ENCODE results near the gene ACKR2.
"Not testable (repeated sequence)": the region's sequence is repeated elsewhere in the genome, so short reads cannot be mapped to it uniquely, and the experiment has no call there.

ACKR2 gene

DNA sequence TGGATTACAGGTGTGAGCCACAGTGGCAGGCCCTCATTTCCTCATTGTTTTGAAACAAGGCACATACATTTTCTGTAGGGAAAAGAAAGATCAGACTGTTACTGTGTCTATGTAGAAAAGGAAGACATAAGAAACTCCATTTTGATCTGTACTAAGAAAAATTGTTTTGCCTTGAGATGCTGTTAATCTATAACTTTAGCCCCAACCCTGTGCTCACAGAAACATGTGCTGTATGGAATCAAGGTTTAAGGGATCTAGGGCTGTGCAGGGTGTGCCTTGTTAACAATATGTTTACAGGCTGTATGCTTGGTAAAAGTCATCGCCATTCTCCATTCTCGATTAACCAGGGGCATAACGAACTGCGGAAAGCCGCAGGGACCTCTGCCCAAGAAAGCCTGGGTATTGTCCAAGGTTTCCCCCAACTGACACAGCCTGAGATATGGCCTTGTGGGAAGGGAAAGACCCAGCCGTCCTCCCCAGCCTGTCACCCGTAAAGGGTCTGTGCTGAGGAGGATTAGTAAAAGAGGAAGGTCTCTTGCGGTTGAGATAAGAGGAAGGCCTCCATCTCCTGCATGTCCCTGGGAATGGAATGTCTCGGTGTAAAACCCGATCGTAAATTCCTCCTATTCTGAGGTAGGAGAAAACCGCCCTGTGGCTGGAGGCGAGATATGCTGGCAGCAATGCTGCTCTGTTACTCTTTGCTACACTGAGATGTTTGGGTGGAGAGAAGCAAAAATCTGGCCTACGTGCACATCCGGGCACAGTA lies 2.1 kb downstream of the ACKR2 start:
- not testable (repeated sequence) for H3K4me1 Mint-ChIP-seq, H3K9me3 Mint-ChIP-seq, H3K27me3 Mint-ChIP-seq, H3K36me3 Mint-ChIP-seq, H3K4me3 Mint-ChIP-seq, ATAC-seq, H3K27ac Mint-ChIP-seq

- Mint-ChIP-seq H3K9me3 (no peaks in the 10 kb centered on the region), H3K27me3 (peaks cover 3% of the 10 kb centered on the region), H3K27ac (no peak overlapping the region), H3K36me3 (no peaks in the 10 kb centered on the region), H3K4me1 (no peaks in the 10 kb centered on the region), H3K4me3 (no peak overlapping the region)
- no peak for ATAC-seq
These were observed 5.0 kb downstream of the ACKR2 start for GRCh38 chr3:42814246-42814645.

- Mint-ChIP-seq H3K4me3 (no peak overlapping the region), H3K9me3 (no peaks in the 10 kb centered on the region), H3K27me3 (no peaks in the 10 kb centered on the region), H3K4me1 (no peaks in the 10 kb centered on the region), H3K36me3 (no peaks in the 10 kb centered on the region), H3K27ac (no peak overlapping the region)
- ATAC-seq: no peak
These were observed 5.8 kb downstream of the ACKR2 start for GRCh38 chr3:42814914-42815507.

DNA sequence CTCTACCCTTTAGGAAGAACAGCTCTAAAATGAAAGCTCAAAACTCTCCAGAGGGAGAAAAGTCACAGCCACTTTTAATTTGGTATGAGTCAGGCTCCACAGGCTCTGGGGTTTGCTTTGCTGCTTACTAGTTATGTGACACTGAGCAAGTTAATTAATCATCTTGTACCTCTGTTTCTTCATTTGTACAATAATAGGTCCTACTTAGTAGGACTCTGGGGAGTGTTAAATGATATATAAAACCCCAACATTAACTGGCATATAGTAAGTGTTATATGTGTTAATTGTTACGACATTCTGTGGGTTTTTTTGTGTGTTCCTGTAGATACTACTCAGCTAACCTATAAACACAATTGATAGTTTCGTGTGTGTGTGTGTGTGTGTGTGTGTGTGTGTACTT lies 6.6 kb downstream of the ACKR2 start:
- Mint-ChIP-seq H3K27ac (no peak overlapping the region), H3K4me3 (no peak overlapping the region), H3K36me3 (no peaks in the 10 kb centered on the region), H3K4me1 (no peaks in the 10 kb centered on the region), H3K9me3 (no peaks in the 10 kb centered on the region), H3K27me3 (no peaks in the 10 kb centered on the region)
- ATAC-seq: no peak

DNA sequence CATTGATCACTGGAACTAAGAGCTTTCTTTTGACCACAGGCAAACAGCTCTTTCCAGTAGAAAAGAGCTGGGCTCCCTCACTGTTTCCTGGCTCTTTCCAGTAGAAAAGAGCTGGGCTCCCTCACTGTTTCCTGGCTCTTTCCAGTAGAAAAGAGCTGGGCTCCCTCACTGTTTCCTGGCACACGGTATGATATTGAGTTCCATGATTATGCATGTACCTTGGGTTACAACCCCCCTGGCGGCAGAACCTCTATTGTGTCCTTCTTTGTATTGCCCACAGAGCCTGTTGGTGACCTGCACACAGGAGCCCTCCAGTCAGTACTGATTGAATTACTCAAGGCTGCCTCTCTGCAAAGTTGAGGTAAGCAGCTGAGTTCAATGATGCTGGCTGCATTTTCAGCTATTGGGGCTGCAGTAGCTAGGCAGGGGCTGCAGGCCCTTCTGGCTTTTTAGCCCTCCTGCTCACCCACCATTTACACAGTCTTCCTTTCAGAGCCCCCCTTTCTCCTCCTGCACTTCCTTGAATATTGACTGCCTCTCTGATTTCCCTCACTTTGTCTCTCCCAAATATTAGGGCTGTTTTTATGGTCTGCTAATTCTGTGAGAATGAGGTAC lies 10.2 kb downstream of the ACKR2 start:
- Mint-ChIP-seq H3K27ac (no peak overlapping the region), H3K9me3 (no peaks in the 10 kb centered on the region), H3K4me3 (no peak overlapping the region), H3K4me1 (no peaks in the 10 kb centered on the region), H3K36me3 (no peaks in the 10 kb centered on the region), H3K27me3 (no peaks in the 10 kb centered on the region)
- no peak for ATAC-seq

DNA sequence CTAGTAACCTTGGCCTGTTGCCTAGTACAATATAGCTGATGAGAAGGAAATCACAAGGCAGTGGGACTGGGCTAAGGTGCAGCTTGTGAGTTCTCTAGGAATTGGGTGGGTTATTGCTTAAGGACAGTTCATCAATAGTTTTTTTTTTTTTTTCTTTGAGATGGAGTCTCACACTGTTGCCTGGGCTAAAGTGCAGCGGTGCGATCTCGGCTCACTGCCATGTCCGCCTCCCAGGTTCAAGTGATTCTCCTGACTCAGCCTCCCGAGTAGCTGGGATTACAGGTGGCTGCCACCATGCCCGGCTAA lies 11.5 kb downstream of the ACKR2 start:
- Mint-ChIP-seq H3K36me3 (no peaks in the 10 kb centered on the region), H3K4me1 (no peaks in the 10 kb centered on the region), H3K27ac (no peak overlapping the region), H3K9me3 (no peaks in the 10 kb centered on the region), H3K4me3 (no peak overlapping the region), H3K27me3 (no peaks in the 10 kb centered on the region)
- ATAC-seq: no peak

- Mint-ChIP-seq H3K27me3 (peaks cover 16% of the 10 kb centered on the region), H3K9me3 (no peaks in the 10 kb centered on the region), H3K4me1 (no peaks in the 10 kb centered on the region), H3K27ac (no peak overlapping the region), H3K4me3 (no peak overlapping the region), H3K36me3 (no peaks in the 10 kb centered on the region)
- ATAC-seq: peak; percentile 27
These were observed 13.6 kb downstream of the ACKR2 start for GRCh38 chr3:42822828-42823227.

GRCh38 chr3:42823351-42823750 lies 14.1 kb downstream of the ACKR2 start:
- H3K4me1 Mint-ChIP-seq: no peaks in the 10 kb centered on the region
- H3K36me3 Mint-ChIP-seq: no peaks in the 10 kb centered on the region
- no peak for ATAC-seq
- H3K27ac Mint-ChIP-seq: no peak overlapping the region
- H3K4me3 Mint-ChIP-seq: no peak overlapping the region
- no peaks in the 10 kb centered on the region for H3K9me3 Mint-ChIP-seq
- peaks cover 22% of the 10 kb centered on the region for H3K27me3 Mint-ChIP-seq

DNA sequence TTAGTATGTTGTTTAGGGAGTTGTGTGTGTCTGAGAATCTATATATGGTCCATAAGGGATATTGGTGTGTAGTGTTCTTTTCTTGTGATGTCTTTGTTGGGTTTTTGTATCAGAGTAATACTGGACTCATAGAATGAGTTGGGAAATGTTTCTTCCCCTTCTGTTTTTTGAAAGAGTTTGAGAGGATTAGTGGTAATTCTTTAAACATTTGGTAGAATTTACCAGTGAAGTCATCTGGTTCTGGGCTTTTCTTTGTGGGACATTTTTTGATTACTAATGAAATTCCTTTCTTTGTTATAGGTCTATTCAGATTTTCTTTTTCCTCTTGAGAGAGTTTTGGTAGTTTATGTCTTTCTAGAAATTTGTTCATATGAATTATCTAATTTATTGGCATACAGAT lies 16.9 kb downstream of the ACKR2 start:
- H3K36me3 Mint-ChIP-seq: no peaks in the 10 kb centered on the region
- no peak for ATAC-seq
- H3K27ac Mint-ChIP-seq: no peak overlapping the region
- H3K9me3 Mint-ChIP-seq: no peaks in the 10 kb centered on the region
- H3K27me3 Mint-ChIP-seq: peaks cover 31% of the 10 kb centered on the region
- H3K4me3 Mint-ChIP-seq: no peak overlapping the region
- H3K4me1 Mint-ChIP-seq: no peaks in the 10 kb centered on the region

- Mint-ChIP-seq H3K9me3 (no peaks in the 10 kb centered on the region), H3K36me3 (no peaks in the 10 kb centered on the region), H3K4me1 (no peaks in the 10 kb centered on the region), H3K27ac (no peak overlapping the region), H3K4me3 (no peak overlapping the region), H3K27me3 (peaks cover 31% of the 10 kb centered on the region)
- no peak for ATAC-seq
These were observed 17.8 kb downstream of the ACKR2 start for GRCh38 chr3:42827023-42827422.

- no peak for ATAC-seq
- H3K27me3 Mint-ChIP-seq: peaks cover 31% of the 10 kb centered on the region
These were observed 18.4 kb downstream of the ACKR2 start for GRCh38 chr3:42827654-42828053.

GRCh38 chr3:42829083-42829627 lies 19.9 kb downstream of the ACKR2 start:
- Mint-ChIP-seq H3K27me3 (peaks cover 31% of the 10 kb centered on the region), H3K36me3 (no peaks in the 10 kb centered on the region), H3K4me1 (no peaks in the 10 kb centered on the region), H3K27ac (no peak overlapping the region), H3K9me3 (no peaks in the 10 kb centered on the region), H3K4me3 (no peak overlapping the region)
- ATAC-seq: no peak

More at GRCh38 chr3:42827654-42828053, 18.4 kb downstream of the ACKR2 start:
- no peaks in the 10 kb centered on the region for H3K9me3 Mint-ChIP-seq
- no peak overlapping the region for H3K4me3 Mint-ChIP-seq
- H3K27ac Mint-ChIP-seq: no peak overlapping the region
- H3K4me1 Mint-ChIP-seq: no peaks in the 10 kb centered on the region
- no peaks in the 10 kb centered on the region for H3K36me3 Mint-ChIP-seq

DNA sequence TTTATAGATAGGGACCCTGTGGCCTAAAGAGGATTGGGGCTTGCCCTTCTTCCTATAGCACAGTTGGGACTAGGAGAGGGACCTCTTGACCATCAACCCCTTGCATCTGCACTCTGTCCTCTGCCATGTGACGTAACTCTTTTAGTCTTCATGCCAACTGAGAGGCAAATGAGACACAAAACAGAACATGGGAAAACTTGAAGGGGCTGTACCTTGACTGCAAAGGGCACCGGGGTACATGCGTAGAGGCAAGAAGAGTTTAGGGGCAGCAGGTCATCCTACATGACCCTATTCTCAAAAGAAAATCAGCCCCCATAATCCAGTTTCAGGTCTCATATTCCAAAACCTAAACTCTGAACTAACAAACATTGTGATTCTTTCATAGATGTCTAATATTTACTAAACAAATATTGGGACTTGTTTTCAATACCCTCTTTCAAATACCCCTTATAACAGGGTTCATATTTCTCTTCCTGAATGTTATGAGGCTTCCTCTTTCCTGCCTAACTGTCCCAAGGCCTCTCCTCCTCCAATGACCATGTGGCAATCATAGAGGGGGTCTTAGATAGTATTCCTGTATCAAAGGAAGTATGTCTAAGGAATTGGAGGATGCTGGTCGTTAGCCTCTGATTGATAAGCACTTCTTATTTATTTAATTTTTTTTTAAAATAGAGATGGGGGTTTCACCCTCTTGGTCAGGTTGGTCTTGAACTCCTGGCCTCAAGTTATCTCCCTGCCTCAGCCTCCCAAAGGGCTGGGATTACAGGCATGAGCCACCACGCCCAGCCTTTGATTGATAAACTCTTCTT lies 20.6 kb downstream of the ACKR2 start:
- H3K4me1 Mint-ChIP-seq: no peaks in the 10 kb centered on the region
- H3K9me3 Mint-ChIP-seq: no peaks in the 10 kb centered on the region
- no peaks in the 10 kb centered on the region for H3K36me3 Mint-ChIP-seq
- no peak overlapping the region for H3K4me3 Mint-ChIP-seq
- peaks cover 31% of the 10 kb centered on the region for H3K27me3 Mint-ChIP-seq
- no peak overlapping the region for H3K27ac Mint-ChIP-seq
- no peak for ATAC-seq

GRCh38 chr3:42830437-42831320 lies 21.4 kb downstream of the ACKR2 start:
- H3K27ac Mint-ChIP-seq: no peak overlapping the region
- peaks cover 36% of the 10 kb centered on the region for H3K27me3 Mint-ChIP-seq
- no peaks in the 10 kb centered on the region for H3K4me1 Mint-ChIP-seq
- H3K9me3 Mint-ChIP-seq: no peaks in the 10 kb centered on the region
- no peak overlapping the region for H3K4me3 Mint-ChIP-seq
- no peaks in the 10 kb centered on the region for H3K36me3 Mint-ChIP-seq
- no peak for ATAC-seq
